Endothelial cell of umbilical vein (primary cell): ENCODE data around the gene TMEM178A.
A peak's percentile ranks its signal among the peaks of the same experiment; 100 is the strongest.

Experiments
- EZH2 ChIP-seq: IDR thresholded peaks from 2 replicates; pipeline ENCODE4 v1.6.1; 2012; ENCODE audit warnings: borderline replicate concordance, low read depth, mild to moderate bottlenecking, moderate library complexity, low read length, inconsistent platforms; ENCODE audit not compliant: severe bottlenecking
- FOS ChIP-seq: IDR thresholded peaks from 2 replicates; pipeline ENCODE4 v1.6.1; 2011; ENCODE audit warnings: mild to moderate bottlenecking, low read length, moderate library complexity, borderline replicate concordance; ENCODE audit not compliant: insufficient read depth
- GATA2 ChIP-seq: IDR thresholded peaks from 2 replicates; pipeline ENCODE4 v1.7.0; 2011; ENCODE audit warnings: low read depth, mild to moderate bottlenecking, moderate library complexity, mixed read lengths, low read length; ENCODE audit not compliant: insufficient read length, insufficient read depth
- JUN ChIP-seq: IDR thresholded peaks from 2 replicates; pipeline ENCODE4 v1.6.1; 2011; ENCODE audit warnings: borderline replicate concordance, low read depth; ENCODE audit not compliant: insufficient read length, insufficient read depth
- MYC ChIP-seq: IDR thresholded peaks from one replicate; pipeline ENCODE4 v1.6.1; 2011; ENCODE audit warnings: mild to moderate bottlenecking, low read depth, low read length
- POLR2A ChIP-seq: IDR thresholded peaks from 2 replicates; pipeline ENCODE4 v1.6.1; 2012; ENCODE audit warnings: low read depth, mild to moderate bottlenecking, control low read depth, low read length
- POLR2AphosphoS5 ChIP-seq: IDR thresholded peaks from 2 replicates; pipeline ENCODE4 v1.6.1; 2012; ENCODE audit warnings: low read depth, mild to moderate bottlenecking, control low read depth, low read length, moderate library complexity; ENCODE audit not compliant: insufficient read depth
- TF ChIP-seq, protein P1 (sequence below), 2 donors: IDR thresholded peaks; 1 replicate in 1 of 2; 2 replicates in 1 of 2; pipeline ENCODE4 v1.5.1; 2011; ENCODE audit warnings: low read length in 2 of 2, mild to moderate bottlenecking in 2 of 2, moderate library complexity in 2 of 2, control low read depth in 1 of 2, inconsistent platforms in 1 of 2, low read depth in 1 of 2; ENCODE audit not compliant: insufficient read depth in 1 of 2; ENCODE audit errors: extremely low read depth in 1 of 2
- TF ChIP-seq, protein P2 (sequence below): IDR thresholded peaks from 2 replicates; pipeline ENCODE4 v1.6.1; 2011; ENCODE audit not compliant: insufficient read depth, insufficient read length

- TF ChIP-seq, protein P1, sequence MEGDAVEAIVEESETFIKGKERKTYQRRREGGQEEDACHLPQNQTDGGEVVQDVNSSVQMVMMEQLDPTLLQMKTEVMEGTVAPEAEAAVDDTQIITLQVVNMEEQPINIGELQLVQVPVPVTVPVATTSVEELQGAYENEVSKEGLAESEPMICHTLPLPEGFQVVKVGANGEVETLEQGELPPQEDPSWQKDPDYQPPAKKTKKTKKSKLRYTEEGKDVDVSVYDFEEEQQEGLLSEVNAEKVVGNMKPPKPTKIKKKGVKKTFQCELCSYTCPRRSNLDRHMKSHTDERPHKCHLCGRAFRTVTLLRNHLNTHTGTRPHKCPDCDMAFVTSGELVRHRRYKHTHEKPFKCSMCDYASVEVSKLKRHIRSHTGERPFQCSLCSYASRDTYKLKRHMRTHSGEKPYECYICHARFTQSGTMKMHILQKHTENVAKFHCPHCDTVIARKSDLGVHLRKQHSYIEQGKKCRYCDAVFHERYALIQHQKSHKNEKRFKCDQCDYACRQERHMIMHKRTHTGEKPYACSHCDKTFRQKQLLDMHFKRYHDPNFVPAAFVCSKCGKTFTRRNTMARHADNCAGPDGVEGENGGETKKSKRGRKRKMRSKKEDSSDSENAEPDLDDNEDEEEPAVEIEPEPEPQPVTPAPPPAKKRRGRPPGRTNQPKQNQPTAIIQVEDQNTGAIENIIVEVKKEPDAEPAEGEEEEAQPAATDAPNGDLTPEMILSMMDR (IDR thresholded peaks at IDR 0.05; ENCODE audit: extremely low read depth in 1 of 2, insufficient read depth in 1 of 2, low read depth in 1 of 2, low read length in 2 of 2): no peak
- TF ChIP-seq POLR2A: no peak
- TF ChIP-seq EZH2: peak; percentile 92
- no peak for TF ChIP-seq GATA2
- TF ChIP-seq, protein P2, sequence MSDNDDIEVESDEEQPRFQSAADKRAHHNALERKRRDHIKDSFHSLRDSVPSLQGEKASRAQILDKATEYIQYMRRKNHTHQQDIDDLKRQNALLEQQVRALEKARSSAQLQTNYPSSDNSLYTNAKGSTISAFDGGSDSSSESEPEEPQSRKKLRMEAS: no peak
- no peak for TF ChIP-seq POLR2AphosphoS5
- no peak for TF ChIP-seq FOS
- no peak for TF ChIP-seq JUN
- no peak for TF ChIP-seq MYC
These were observed 879 bp downstream of the TMEM178A start for GRCh38 chr2:39666491-39667101.
